A673 (cell line): ENCODE data around the gene AFG1L. TPM values are rescaled to one million over a fixed set of nuclear protein-coding genes. Genes with fewer than 3 reads are reported as not detected.
"Not testable (repeated sequence)": the region's sequence is repeated elsewhere in the genome, so short reads cannot be mapped to it uniquely, and the experiment has no call there.

Experiments
- BruUV-seq: library from RNA; stranded (reverse); fragments of 400-500 nt; replicated peaks from 2 replicates; lab custom pipeline; 2021; lab: Mats Ljungman, UMichigan
- CTCF ChIA-PET: fragments of 300-600 bp; sonication (Branson Sonifier 250); formaldehyde crosslinking; loops from one replicate; lab custom pipeline; 2022; ENCODE audit warnings: antibody characterized with exemption; lab: Charles Lee
- POLR2A ChIA-PET: fragments of 300-600 bp; sonication (Branson Sonifier 250); formaldehyde crosslinking; loops from one replicate; lab custom pipeline; 2022; ENCODE audit warnings: antibody characterized with exemption; ENCODE audit not compliant: low non-redundant PET; lab: Charles Lee
- DNase-seq: peaks from one replicate; pipeline ENCODE4 v3.0.0-alpha.2; 2015; ENCODE audit warnings: low spot score
- H3K27ac ChIP-seq: fragments of 200-600 bp; sonication (generic); 2 replicates; pipeline ENCODE4 v1.5.1; 2016; ENCODE audit warnings: mixed run types, low read depth, mild to moderate bottlenecking, mixed read lengths, antibody characterized with exemption, low read length; ENCODE audit not compliant: poor library complexity, severe bottlenecking
- H3K27me3 ChIP-seq: fragments of 200-600 bp; sonication (generic); replicated peaks from 2 replicates; pipeline ENCODE4 v1.6.1; 2017; ENCODE audit warnings: mixed run types, low read depth, mild to moderate bottlenecking, mixed read lengths, antibody characterized with exemption, low read length; ENCODE audit not compliant: insufficient read depth, poor library complexity
- H3K36me3 ChIP-seq: fragments of 200-600 bp; sonication (generic); 2 replicates; pipeline ENCODE4 v1.6.1; 2016; ENCODE audit warnings: mixed run types, mild to moderate bottlenecking, mixed read lengths, antibody characterized with exemption, low read length; ENCODE audit not compliant: insufficient read depth, poor library complexity, severe bottlenecking
- H3K4me1 ChIP-seq: fragments of 200-600 bp; sonication (generic); 2 replicates; pipeline ENCODE4 v1.6.1; 2017; ENCODE audit warnings: mixed run types, mild to moderate bottlenecking, mixed read lengths, antibody characterized with exemption, low read length; ENCODE audit not compliant: insufficient read depth, poor library complexity, severe bottlenecking
- H3K4me3 ChIP-seq: fragments of 200-600 bp; sonication (generic); 2 replicates; pipeline ENCODE4 v1.5.1; 2016; ENCODE audit warnings: low read depth, mixed run types, mild to moderate bottlenecking, mixed read lengths, low read length; ENCODE audit not compliant: poor library complexity, severe bottlenecking
- H3K9me3 ChIP-seq: fragments of 200-600 bp; sonication (generic); 2 replicates; pipeline ENCODE4 v1.6.1; 2016; ENCODE audit warnings: mixed run types, low read depth, mild to moderate bottlenecking, mixed read lengths, antibody characterized with exemption, low read length; ENCODE audit not compliant: poor library complexity, severe bottlenecking
- EZH2 ChIP-seq: fragments of 200-600 bp; sonication (generic); IDR thresholded peaks from 2 replicates; pipeline ENCODE4 v1.6.1; 2017; ENCODE audit warnings: borderline replicate concordance, low read depth, mild to moderate bottlenecking, mixed read lengths, antibody characterized with exemption, low read length; ENCODE audit not compliant: poor library complexity, severe bottlenecking
- intact Hi-C: fragments of 100-400 bp; cut with micrococcal nuclease; formaldehyde crosslinking; loops from one replicate; pipeline ENCODE4 v1.10.0; 2022; ENCODE audit not compliant: unreplicated experiment
- total RNA-seq: library from RNA; stranded (reverse); gene quantifications from 2 replicates; pipeline ENCODE4 v1.2.3, GENCODE V29; 2021
- TF ChIP-seq, protein P1 (sequence below): fragments of 300-800, 200-600 bp; sonication (generic); conservative IDR thresholded peaks from 2 replicates; pipeline ENCODE4 v1.5.1; 2017; ENCODE audit warnings: low read depth, mild to moderate bottlenecking, antibody characterized with exemption, low read length, moderate library complexity, mixed read lengths

Gene AFG1L
- total RNA-seq, 1 experiment from 2014 or later = 7.5 TPM

DNA sequence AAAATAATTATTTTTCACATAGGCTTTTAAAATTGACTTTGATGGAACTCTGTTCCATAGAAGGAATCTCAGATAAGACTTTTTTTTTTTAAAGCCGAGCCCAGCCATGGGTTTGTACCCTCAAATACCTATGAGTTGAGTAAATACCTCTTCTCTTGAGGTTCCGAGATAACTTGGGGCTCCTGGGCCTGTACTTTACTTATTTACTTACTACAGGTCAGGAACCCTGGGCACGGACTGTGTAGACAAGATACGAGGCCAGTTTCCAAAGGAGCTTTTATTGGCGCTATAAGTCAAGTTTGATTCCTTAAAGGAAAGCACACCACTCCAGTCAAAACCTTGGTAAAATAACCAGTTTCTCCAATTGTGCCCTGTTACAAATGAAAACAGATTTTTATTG is 7.5 kb downstream of the AFG1L start:
- TF ChIP-seq, protein P1, sequence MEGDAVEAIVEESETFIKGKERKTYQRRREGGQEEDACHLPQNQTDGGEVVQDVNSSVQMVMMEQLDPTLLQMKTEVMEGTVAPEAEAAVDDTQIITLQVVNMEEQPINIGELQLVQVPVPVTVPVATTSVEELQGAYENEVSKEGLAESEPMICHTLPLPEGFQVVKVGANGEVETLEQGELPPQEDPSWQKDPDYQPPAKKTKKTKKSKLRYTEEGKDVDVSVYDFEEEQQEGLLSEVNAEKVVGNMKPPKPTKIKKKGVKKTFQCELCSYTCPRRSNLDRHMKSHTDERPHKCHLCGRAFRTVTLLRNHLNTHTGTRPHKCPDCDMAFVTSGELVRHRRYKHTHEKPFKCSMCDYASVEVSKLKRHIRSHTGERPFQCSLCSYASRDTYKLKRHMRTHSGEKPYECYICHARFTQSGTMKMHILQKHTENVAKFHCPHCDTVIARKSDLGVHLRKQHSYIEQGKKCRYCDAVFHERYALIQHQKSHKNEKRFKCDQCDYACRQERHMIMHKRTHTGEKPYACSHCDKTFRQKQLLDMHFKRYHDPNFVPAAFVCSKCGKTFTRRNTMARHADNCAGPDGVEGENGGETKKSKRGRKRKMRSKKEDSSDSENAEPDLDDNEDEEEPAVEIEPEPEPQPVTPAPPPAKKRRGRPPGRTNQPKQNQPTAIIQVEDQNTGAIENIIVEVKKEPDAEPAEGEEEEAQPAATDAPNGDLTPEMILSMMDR = no peak
- no peak for TF ChIP-seq EZH2
- ChIA-PET POLR2A (no interaction called here), CTCF (no interaction called here)
- no peaks in the 10 kb centered on the region for H3K4me1 ChIP-seq
- H3K9me3 ChIP-seq = no peaks in the 10 kb centered on the region
- intact Hi-C loops = no loop called here
- no TSS peak for BruUV-seq
- H3K27ac ChIP-seq = no peak overlapping the region
- no peaks in the 10 kb centered on the region for H3K27me3 ChIP-seq
- DNase-seq = no peak
- no peak overlapping the region for H3K4me3 ChIP-seq
- no peaks in the 10 kb centered on the region for H3K36me3 ChIP-seq

DNA sequence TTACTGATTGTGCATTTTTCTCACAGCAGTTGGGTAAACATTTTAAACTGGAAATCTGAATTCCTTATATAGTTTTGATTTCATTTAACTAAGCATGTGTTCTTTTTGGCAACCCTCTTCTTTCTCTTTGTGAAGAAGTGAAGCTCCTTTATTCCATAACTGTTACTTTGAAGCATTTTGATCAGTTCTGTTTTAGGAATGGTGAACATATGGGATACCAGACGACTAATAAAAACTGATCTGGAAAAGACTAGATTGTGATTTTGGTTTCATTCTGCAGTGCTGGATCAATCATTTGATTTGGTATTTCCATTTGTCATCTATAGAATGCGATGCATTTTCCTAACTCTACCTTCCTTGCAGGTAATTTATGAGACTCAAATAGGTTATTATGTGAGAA is 9.8 kb downstream of the AFG1L start:
- no peaks in the 10 kb centered on the region for H3K36me3 ChIP-seq
- POLR2A ChIA-PET = no interaction called here
- no peak overlapping the region for H3K27ac ChIP-seq
- CTCF ChIA-PET = no interaction called here
- H3K4me3 ChIP-seq = no peak overlapping the region
- intact Hi-C loops = no loop called here
- no TSS peak for BruUV-seq
- TF ChIP-seq, protein P1 = no peak
- no peak for TF ChIP-seq EZH2
- no peaks in the 10 kb centered on the region for H3K9me3 ChIP-seq
- DNase-seq = no peak
- no peaks in the 10 kb centered on the region for H3K4me1 ChIP-seq
- no peaks in the 10 kb centered on the region for H3K27me3 ChIP-seq

DNA sequence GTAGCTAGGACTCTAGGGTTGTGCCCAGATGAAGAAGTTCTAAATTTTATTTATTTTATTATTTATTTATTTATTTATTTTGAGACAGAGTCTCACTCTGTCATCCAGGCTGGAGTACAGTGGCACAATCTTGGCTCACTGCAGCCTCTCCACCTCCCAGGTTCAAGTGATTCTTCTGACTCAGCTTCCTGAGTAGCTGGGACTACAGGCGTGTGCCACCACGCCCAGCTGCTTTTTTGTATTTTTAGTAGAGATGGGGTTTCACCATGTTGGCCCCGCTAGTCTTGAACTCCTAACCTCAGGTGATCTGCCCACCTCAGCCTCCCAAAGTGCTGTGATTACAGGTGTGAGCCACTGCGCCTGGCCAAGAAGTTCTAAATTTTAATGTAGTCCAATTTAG is 13.8 kb downstream of the AFG1L start:
- intact Hi-C loops, H3K36me3 ChIP-seq, CTCF ChIA-PET, POLR2A ChIA-PET, H3K9me3 ChIP-seq, H3K4me3 ChIP-seq, H3K4me1 ChIP-seq, DNase-seq, H3K27me3 ChIP-seq, BruUV-seq, H3K27ac ChIP-seq: not testable (repeated sequence)

DNA sequence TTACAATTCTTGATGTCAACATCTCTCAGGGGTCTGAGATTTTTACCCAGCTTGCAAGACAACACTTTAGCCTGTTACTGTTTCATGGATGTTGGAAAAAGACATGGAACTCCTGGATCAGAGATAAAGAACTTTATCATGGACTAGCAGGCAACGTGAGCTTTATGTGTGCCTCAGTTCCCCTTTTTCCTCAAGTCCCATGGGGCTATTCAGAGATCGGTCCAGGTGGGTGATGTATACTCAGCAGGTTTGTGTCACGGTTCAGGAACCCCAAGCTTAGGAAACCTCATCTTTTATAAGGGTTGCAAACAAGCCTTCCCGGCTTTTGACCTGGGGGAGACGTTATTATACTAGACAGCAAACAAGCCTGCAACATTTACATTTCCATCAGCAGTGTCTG is 15.0 kb downstream of the AFG1L start:
- no peak overlapping the region for H3K27ac ChIP-seq
- ChIA-PET CTCF (no interaction called here), POLR2A (no interaction called here)
- TF ChIP-seq, protein P1 = no peak
- no peak for TF ChIP-seq EZH2
- H3K27me3 ChIP-seq = no peaks in the 10 kb centered on the region
- H3K4me3 ChIP-seq = no peak overlapping the region
- no peaks in the 10 kb centered on the region for H3K4me1 ChIP-seq
- H3K9me3 ChIP-seq = no peaks in the 10 kb centered on the region
- intact Hi-C loops = no loop called here
- no peaks in the 10 kb centered on the region for H3K36me3 ChIP-seq
- no peak for DNase-seq
- no TSS peak for BruUV-seq
